Right lobe of liver (tissue), 4 donors: ENCODE measurements around the gene TBC1D25.

ENCODE experiments used
- CTCF ChIP-seq, 4 donors: fragments of 200-600 bp in 3 of 4; fragments of 450-650 bp in 1 of 4; IDR thresholded peaks; one replicate each; pipeline versions ENCODE4 v1.5.1 to v1.8.0; 2016 to 2022; ENCODE audit warnings: antibody characterized with exemption in 4 of 4, mild to moderate bottlenecking in 2 of 4
- POLR2A ChIP-seq: fragments of 450-650 bp; IDR thresholded peaks from one replicate; pipeline ENCODE4 v1.6.1; 2017; ENCODE audit warnings: antibody characterized with exemption, mild to moderate bottlenecking
- donor health status: DM: no; HTN: no; CAD: no.
- donor health status: DM: no; HTN: no; CAD: no.
- donor health status: DM: no; HTN: yes; CAD: no.

- TF ChIP-seq CTCF (IDR thresholded peaks at IDR 0.05) (no peak), POLR2A (no peak)
These were observed 25.8 kb upstream of the TBC1D25 start for GRCh38 chrX:48513670-48514069.
